Keratinocyte (primary cell): ENCODE data around the gene U2AF1L4.
"Not testable (repeated sequence)": the region's sequence is repeated elsewhere in the genome, so short reads cannot be mapped to it uniquely, and the experiment has no call there.

Experiments
- EZH2 ChIP-seq: IDR thresholded peaks from one replicate; pipeline ENCODE4 v1.6.1; 2012; ENCODE audit warnings: inconsistent platforms, mild to moderate bottlenecking, low read length, moderate library complexity
- TF ChIP-seq, protein P1 (sequence below), 3 experiments: IDR thresholded peaks in 1 of 3; conservative IDR thresholded peaks in 1 of 3; optimal IDR thresholded peaks in 1 of 3; 2 replicates in 2 of 3; 3 replicates in 1 of 3; pipeline versions ENCODE3 to v1.5.1; 2011; ENCODE audit warnings: low read length in 3 of 3, mild to moderate bottlenecking in 3 of 3, moderate library complexity in 2 of 3, control low read depth in 1 of 3, inconsistent platforms in 1 of 3; ENCODE audit not compliant: insufficient read depth in 2 of 3; ENCODE audit errors: extremely low read depth in 1 of 3

DNA sequence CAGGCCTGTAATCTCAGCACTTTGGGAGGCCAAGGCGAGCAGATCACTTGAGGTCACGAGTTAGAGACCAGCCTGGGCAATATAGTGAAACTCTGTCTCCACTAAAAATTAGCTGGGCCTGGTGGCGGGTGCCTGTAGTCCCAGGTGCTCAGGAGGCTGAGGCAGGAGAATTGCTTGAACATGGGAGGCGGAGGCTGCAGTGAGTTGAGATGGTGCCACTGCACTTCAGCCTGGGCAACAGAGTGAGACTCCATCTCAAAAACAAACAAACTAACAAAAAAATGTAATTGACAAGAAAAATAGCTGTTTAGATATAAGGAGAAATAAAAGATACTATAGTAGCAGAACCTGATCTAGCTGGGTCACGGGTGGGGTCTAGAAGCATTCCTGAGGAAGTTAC is 27.1 kb upstream of the U2AF1L4 start:
- not testable (repeated sequence) for TF ChIP-seq EZH2
- TF ChIP-seq, protein P1, sequence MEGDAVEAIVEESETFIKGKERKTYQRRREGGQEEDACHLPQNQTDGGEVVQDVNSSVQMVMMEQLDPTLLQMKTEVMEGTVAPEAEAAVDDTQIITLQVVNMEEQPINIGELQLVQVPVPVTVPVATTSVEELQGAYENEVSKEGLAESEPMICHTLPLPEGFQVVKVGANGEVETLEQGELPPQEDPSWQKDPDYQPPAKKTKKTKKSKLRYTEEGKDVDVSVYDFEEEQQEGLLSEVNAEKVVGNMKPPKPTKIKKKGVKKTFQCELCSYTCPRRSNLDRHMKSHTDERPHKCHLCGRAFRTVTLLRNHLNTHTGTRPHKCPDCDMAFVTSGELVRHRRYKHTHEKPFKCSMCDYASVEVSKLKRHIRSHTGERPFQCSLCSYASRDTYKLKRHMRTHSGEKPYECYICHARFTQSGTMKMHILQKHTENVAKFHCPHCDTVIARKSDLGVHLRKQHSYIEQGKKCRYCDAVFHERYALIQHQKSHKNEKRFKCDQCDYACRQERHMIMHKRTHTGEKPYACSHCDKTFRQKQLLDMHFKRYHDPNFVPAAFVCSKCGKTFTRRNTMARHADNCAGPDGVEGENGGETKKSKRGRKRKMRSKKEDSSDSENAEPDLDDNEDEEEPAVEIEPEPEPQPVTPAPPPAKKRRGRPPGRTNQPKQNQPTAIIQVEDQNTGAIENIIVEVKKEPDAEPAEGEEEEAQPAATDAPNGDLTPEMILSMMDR (optimal IDR thresholded peaks at IDR 0.05 in 1 of 3, IDR thresholded peaks at IDR 0.05 in 1 of 3, conservative IDR thresholded peaks at IDR 0.05 in 1 of 3; ENCODE audit: extremely low read depth in 1 of 3, insufficient read depth in 2 of 3, low read length in 3 of 3), result not testable (repeated sequence)
